Coronary artery (tissue), 2 donors: ENCODE results near the gene FHOD1.

Experiments used
- DNase-seq: peaks from one replicate; pipeline ENCODE4 v3.0.0-alpha.2; 2017; ENCODE audit warnings: low spot score
- H3K27ac ChIP-seq, 2 donors: fragments of 200-600 bp; sonication (generic); one replicate each; pipeline ENCODE4 v1.5.1; 2016 to 2019
- H3K4me3 ChIP-seq: fragments of 200-600 bp; sonication (generic); 2 replicates; pipeline ENCODE4 v1.5.1; 2016; ENCODE audit warnings: mild to moderate bottlenecking, moderate library complexity
- TF ChIP-seq, protein P1 (sequence below): fragments of 200-600 bp; sonication (generic); IDR thresholded peaks from one replicate; pipeline ENCODE4 v1.5.1; 2019; ENCODE audit warnings: antibody characterized with exemption

The FHOD1 gene

DNA sequence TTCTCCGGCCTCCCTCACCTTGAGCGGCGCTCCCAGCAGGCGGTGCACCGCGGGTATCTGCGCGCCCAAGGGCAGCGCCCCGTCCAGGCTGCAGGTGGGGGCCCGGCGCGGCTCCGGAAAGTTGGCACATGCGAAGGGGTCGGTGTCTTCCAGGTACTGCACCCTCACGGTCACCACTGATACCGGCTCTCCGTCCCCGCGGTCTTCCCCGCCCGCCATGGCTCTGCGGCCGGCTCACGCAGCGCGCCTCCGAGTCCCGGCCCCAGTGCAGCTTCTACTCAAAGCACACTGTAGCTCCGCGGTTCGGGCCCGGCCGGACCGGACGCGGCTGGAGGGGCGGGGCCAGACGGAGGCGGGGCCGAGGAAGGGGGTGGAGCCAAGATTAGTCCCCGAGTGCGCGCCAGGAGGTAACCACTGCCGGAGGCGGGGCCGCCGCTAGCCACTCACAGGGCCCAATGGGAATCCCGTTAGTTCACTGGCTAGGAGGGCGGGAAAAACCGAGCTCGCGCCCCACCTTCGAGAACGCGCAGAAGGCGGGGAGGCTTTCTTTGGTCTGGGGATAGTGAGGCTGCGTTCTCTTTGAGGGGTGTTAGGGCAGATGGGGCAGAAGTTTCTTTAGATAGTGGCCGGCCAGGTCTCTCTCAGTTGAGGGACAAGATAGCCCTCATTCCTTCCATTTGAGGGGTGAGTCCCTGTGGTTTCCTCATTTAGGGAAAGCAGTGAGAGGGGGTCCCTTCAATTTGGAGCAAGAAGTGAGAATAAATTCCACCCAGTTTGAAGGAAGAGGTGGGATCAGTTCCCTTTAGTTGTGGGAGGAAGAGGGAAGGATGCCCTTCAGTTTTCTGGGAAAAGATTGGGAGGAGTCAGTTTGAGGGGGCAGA is at the start of gene FHOD1:
TSS of gene FHOD1 (minus strand) at position 290 of the 881 bp plus-strand sequence. CDS start at position 219, 71 bp downstream.
- H3K27ac ChIP-seq, result peak within 1 kb of the TSS; percentile 59 to 93
- peak; percentile 99 for DNase-seq
- H3K4me3 ChIP-seq, result peak within 1 kb of the TSS; percentile 86
- TF ChIP-seq, protein P1, sequence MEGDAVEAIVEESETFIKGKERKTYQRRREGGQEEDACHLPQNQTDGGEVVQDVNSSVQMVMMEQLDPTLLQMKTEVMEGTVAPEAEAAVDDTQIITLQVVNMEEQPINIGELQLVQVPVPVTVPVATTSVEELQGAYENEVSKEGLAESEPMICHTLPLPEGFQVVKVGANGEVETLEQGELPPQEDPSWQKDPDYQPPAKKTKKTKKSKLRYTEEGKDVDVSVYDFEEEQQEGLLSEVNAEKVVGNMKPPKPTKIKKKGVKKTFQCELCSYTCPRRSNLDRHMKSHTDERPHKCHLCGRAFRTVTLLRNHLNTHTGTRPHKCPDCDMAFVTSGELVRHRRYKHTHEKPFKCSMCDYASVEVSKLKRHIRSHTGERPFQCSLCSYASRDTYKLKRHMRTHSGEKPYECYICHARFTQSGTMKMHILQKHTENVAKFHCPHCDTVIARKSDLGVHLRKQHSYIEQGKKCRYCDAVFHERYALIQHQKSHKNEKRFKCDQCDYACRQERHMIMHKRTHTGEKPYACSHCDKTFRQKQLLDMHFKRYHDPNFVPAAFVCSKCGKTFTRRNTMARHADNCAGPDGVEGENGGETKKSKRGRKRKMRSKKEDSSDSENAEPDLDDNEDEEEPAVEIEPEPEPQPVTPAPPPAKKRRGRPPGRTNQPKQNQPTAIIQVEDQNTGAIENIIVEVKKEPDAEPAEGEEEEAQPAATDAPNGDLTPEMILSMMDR, result no peak

DNA sequence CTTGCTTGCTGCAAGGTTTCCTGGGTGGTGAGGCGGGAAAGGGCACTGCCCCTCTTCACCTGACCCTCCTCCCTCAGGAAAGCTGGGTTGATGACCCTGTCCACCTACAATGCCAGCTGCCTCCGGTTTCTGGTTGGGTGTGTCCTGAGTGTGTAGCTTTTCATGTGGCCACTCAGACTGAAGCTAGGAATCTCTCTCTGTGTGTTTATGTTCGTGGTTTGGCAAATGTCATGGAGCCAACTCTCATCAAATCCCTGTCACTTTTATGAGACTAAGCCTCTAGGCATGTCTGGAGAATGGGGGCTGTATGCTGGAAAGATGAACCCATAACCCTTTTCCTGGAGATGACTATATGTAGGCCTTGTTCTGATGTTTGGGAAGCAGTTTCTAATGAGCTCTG is 49.1 kb upstream of the FHOD1 start:
- no peak for DNase-seq
- TF ChIP-seq, protein P1, result no peak
- Histone ChIP-seq H3K4me3 (no peak overlapping the region), H3K27ac (no peak overlapping the region)

DNA sequence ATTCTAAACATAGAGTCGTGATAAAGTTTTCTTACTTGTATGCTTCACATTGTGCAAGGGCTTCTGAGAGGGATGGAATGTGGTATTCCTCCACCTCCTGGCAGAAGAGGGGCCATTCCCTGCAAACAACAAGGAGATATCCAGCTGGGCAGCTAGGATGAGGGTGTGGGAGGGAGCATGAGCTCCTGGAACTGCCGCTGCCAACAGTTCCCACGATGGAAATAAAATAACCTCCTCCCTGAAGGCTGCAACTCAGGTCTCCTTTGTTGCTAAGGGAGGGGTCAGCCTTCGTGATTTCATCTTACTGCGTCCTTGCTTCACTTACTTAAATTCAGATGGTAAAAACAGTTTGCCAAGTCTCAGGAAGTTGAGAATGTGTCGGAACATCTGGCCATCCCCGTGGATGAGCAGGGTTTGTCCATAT is 47.7 kb upstream of the FHOD1 start:
- TF ChIP-seq, protein P1, result no peak
- Histone ChIP-seq H3K4me3 (no peak overlapping the region), H3K27ac (no peak overlapping the region)
- DNase-seq, result no peak

DNA sequence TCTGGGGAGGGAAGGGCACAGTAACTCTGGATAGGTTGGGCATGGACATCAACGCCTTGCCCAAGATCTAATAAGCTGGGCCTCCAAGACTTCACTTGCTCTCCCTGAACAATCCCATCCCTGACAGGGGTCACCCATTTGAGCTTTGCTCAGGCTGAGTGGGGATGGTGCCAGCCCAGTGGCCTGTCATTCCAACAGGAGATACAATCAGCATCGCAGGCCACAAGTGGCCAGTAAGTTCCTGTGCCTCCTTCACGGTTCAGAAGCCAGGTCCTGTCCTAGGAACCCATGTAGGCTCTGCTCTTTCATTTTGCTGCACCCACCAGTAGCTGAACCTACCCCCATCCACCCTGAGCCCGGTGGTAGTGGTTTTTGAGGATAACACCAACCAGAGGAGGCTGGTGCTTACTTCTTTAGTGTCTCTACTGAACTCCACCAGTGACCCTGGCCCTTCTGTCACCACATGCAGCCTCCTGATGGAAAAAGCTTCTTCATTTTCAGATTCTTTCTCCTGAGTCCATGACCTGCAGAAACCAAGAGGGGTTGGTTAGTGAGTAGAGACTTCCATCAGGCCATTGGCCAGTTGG is 47.0 kb upstream of the FHOD1 start:
- no peak overlapping the region for H3K27ac ChIP-seq
- no peak for DNase-seq
- TF ChIP-seq, protein P1, result no peak
- H3K4me3 ChIP-seq, result no peak overlapping the region

DNA sequence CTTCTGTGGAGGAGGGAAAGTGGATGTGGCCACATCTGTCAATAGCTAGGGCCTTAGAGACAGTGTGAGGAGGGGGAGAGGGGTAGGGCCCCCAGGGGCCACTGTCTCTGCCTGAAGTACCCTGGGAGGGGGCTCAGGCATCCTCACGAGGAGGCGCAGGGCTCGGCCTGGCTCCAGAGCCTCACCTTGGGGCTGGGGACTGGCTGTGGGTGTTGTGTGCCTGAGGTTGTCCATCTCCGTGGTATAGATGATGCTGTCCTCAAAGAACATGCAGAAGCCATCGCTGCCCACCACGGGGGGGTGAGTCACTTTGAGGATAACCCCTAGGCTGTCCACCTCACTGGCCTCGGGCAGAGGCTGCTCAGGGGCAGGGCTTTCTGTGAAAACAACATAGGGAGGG is 44.2 kb upstream of the FHOD1 start:
- H3K4me3 ChIP-seq, result no peak overlapping the region
- TF ChIP-seq, protein P1, result no peak
- DNase-seq, result no peak
- H3K27ac ChIP-seq, result no peak overlapping the region

DNA sequence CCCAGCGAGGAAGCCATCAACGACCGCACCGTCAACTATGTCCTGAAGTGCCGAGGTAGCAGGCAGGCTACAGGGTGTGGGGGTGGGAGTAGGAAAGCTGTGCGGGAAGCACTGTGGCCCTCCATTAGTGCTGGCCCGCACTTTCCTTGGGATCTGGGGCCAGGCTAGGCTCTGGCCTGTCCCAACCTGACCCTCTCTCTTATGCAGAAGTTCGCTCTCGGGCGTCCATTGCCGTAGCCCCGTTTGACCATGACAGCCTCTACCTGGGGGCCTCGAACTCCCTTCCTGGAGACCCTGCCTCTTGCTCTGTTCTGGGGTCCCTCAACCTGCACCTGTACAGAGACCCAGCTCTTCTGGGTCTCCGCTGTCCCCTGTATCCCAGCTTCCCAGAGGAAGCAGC is 40.7 kb upstream of the FHOD1 start:
- Histone ChIP-seq H3K4me3 (no peak overlapping the region), H3K27ac (no peak overlapping the region)
- DNase-seq, result no peak
- TF ChIP-seq, protein P1, result no peak
